HG03139 (cell line): ENCODE results near the gene TBC1D16.
"Not testable (repeated sequence)": the region's sequence is repeated elsewhere in the genome, so short reads cannot be mapped to it uniquely, and the experiment has no call there.

Experiments
- ATAC-seq: cut with Tn5 transposase; IDR thresholded peaks from one replicate; pipeline ENCODE4 v1.9.1; 2021; ENCODE audit not compliant: unreplicated experiment

The TBC1D16 gene

DNA sequence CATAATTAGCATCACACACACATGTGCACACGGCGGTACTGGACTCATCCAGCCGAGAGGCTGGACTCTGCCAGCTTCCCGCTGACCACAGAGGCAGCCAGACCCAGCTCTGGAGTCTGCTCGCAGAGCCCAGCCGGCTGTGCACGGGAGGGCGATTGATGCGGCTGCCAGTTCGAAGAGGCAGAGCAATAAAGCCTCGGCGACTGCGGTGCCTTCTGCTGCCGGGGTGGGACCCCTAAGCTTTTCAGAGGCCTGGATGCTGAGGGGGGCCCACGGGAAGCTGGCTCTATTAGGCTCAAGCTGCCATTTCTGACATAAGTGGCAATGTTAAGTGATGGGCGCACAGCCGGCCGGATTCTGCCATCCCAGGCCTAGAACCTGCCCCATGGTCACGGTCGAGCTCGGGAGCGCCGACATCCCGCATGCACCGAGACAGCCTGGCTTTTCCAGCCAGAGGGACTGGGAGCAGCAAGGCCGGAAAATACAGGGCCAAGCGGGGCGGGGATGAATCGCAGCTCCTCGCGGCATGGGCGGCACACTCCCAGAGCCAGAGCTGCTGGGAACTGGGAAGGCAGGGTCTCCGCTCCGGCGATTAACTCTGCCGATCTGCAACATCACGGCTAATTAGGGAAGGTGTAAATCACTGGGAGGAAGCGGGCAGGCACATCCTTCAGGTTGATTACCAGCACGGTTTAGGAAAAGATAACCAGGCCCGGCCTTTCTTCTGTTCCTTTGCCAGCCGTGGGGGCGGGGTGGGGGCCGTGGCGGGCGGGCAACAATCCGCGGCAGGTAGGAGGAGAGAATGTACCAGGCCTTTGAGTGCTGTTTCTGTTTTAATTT lies 57.7 kb downstream of the TBC1D16 start:
- no peak for ATAC-seq

DNA sequence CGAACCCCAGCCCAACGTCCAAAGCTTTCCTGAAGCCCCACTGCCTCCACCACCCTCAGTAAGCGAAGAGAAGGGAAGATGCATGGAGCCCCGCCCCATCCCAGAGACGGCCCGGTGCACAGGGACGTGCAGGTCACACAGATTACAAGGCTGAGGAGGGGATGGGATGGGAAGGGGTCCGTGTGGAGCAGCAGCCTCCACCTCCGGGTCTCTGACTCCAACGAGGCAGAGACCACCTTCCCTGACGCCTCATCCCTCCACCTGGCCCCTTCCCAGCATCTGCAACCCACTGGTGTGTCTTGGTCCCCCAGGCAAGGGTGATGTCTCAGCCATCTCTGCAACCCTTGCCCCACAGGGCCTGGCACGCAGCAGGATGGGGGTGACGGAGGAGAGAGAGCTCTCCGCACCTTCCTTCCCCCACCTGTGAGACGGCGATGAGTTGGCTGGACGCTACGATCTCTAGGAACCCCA lies 58.5 kb downstream of the TBC1D16 start:
- ATAC-seq: no peak

DNA sequence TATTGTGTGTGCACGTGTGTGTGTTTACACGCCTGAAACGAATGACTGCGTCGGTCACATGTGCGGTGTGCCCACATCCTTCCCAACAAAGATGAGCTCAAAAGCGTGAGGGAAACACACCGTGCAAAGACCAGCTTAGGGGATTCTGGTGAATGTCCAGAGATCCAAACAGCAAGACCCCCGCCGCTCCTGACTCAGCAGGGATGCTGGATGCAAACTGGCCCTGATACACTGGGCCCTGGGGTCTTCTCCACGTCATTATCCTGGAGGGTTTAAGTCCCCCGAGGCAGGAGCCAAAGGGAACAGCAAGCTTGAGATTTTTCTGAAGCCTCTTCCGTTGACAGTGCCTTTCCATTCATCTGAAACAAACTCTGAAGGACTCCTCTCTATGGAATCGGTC lies 59.2 kb downstream of the TBC1D16 start:
- no peak for ATAC-seq

DNA sequence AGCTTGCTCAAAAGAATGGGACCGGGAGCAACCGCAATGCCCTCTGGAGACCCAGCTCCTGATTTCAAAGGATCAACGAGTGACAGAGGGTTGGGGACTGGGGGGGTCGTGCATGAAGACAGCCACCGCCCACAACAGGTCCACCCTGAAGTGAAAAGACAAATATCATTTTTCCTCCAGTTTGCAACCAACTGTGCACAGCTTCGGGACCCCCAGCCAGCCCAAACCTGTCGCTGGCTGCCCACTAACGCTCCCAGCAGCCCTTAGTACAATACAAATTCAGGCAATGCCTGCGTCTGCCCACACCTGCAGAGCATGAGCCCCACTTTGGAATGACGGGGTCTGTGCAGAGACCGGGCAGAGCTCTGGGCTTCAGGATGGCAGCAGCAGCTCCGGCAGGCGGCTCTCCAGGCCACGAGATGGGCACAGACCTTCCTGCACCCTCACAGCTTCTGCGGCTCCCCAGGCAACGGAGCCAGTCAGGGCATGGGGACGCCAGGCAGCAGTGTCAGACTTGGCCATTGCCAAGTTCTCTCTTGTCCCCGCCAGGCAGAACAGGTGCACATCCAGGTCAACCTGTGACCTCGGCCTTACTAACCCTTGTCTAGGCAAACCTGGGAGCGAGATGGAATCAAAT lies 60.1 kb downstream of the TBC1D16 start:
- no peak for ATAC-seq

DNA sequence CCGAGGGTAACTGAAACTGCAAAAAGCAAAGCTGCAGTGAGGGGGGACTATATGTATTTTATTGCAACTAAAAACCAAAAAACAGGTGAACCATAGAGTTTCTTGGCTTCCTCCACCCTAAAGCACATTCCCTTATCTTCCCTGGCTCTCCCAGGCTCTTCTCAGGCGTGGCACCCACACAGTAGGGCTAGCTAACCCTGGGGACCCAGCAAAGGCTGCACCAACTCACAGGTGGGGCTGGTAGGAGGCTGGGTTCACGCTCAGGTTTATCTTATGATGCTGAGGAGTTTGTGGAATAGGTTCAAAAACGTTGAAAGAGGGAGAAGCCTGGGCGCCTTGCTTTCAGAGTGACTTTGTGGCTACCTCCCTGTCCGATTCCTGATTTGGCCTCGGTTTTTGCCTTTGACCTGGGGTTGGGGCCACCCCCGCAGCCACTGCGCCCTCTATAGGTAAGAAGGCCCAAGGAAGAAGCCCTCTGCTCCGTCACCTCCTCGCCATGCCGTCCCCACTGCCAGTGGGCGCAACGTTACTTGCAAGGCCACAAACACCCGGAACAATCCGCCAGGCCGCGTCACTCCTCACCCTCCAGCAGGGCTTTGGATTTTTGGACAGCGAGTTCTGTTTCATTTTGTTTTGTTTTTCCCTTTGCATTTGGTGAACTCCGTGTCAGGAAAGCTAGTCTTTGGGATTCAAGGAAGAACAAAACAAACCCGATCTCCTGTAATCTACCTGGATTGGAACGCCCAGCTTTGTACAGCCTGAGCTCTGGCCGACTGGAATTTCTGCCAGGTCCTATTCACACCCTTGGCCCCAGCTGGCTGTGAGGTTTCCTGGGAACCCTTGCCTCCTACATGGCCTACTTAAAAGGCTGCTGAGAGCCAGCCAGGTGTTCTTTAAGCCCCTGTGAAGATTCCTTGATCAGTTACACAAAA lies 60.8 kb downstream of the TBC1D16 start:
- ATAC-seq: no peak

DNA sequence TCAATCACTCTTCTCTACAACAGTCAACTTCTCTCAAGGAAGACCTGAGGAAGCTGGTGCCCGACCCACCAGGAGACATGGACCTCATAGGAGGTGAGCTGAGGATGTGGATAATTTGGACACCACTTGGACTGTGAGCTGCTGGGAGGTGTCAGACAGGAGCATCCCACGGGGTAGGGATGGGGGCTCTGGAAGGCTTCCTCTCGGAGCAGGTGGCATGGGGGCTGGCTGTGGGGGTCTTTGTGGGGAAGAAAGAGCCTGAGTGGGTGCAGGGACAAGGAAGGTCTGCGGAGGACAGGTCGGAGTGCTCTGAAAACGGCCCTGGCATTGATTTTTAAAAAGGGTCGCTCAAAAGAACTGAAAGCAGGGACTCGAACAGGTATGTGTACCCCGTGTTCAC lies 64.0 kb downstream of the TBC1D16 start:
- no peak for ATAC-seq

DNA sequence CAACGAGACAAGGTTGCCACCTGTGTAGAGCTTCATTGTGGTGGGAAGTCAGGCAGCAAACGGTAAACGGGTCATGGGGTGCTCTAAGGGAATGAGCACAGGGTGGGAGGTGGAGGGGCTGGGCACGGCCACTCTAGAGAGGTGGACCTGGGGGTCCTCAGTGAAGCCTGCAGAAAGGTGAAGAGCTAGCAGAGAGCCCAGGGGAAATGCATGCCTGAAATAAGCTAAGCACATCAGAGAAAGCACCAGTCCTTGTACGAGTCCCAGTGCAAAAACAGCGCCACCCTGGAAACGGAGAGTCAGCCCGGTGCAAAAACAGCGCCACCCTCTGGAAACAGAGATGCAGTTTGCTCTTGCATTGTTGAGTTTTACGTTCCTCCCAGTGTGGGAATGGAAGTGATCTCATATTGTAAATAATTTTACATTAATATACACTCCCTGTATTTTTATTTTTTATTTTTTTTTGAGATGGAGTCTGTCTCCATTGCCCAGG lies 65.0 kb downstream of the TBC1D16 start:
- ATAC-seq: no peak

DNA sequence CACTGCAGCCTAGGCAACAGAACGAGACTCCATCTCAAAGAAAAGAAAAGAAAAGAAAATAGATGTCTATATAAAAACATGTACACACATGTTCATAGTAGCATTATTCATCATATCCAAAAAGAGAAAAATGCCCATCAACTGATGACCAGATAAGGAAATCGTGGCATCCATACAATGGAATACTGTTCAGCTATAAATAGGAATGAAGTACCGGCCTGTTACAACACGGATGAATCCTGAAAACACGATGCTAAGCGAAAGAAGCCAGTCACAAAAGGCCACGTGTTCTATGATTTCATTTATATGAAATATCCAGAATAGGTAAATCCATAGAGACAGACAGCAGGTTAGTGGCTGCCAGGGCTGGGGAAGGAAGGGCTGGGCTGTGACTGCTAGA lies 65.8 kb downstream of the TBC1D16 start:
- no peak for ATAC-seq

DNA sequence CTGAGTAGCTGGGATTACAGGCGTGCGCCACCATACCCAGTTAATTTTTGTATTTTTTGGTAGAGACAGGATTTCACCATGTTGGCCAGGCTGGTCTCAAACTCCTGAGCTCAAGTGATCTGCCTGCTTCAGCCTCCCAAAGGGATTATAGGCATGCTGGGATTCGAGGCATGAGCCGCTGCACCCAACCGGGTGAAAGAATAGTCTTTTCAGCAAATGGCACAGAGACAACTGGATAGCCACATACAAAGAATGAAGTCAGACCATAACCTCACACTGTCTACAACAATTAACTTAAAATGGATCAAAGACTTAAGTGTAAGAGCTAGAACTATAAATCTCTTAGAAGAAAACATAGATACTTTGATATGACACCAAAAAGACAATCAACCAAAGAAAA lies 67.6 kb downstream of the TBC1D16 start:
- no peak for ATAC-seq

DNA sequence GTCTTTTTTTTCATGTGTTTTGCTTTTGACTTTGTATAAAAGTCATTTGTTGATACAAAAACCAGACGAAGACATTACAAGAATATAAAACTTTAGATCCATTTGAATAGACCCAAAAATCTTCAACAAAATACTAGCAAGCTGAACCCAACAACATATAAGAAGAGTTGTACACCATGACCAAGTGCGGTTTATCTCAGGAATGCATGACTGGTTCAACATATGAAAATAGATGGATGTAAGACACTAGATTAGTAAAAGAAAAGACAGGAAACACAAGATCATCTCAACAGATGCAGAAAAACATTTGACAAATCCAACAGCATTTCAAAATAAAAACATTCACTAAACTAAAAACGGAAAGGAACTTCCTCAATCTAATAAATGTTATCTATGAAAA lies 69.0 kb downstream of the TBC1D16 start:
- ATAC-seq: no peak

DNA sequence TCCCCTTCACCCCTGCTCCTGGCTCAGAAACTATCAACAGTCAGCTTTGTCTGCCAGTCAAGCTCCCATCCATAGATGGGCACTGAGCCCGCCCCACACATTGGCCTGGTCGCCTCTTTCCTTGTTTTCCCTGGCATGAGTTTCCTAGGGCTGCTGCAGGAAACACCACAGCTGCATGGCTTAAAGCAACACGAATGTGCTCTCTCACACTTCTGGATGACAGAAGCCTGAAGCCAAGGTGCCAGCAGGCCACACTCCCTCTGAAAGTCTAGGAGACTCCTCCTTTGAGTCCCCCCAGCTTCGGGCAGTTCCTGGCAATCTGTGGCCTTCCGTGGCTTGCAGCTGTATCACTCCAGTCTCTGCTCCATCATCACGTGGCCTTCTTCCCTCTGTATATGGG lies 69.9 kb downstream of the TBC1D16 start:
- no peak for ATAC-seq

DNA sequence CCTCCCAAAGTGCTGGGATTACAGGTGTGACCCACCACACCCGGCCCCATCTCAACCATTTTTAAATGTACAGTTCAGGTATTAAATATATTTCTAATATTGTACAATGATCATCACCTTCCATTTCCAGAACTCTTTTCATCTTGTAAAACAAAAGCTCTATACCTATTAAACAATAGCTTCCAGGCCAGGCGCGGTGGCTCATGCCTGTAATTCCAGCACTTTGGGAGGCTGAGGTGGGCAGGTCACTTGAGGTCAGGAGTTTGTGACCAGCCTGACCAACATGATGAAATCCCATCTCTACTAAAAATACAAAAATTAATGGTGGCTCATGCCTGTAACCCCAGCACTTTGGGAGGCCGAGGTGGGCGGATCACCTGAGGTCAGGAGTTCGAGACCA lies 73.2 kb downstream of the TBC1D16 start:
- ATAC-seq: not testable (repeated sequence)

DNA sequence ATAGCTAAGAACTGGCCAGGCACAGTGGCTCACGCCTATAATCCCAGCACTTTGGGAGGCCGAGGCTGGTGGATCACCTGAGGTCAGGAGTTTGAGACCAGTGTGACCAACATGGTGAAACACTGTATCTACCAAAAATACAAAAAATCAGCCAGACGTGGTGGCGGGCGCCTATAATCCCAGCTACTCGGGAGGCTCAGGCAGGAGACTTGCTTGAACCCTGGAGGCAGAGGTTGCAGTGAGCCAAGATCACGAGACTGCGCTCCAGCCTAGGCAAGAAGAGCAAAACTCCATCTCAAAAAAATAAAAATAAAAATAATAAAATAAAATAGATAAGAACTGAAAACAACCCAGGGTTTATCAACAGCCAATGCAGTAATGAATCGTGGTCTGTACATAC lies 74.1 kb downstream of the TBC1D16 start:
- not testable (repeated sequence) for ATAC-seq

DNA sequence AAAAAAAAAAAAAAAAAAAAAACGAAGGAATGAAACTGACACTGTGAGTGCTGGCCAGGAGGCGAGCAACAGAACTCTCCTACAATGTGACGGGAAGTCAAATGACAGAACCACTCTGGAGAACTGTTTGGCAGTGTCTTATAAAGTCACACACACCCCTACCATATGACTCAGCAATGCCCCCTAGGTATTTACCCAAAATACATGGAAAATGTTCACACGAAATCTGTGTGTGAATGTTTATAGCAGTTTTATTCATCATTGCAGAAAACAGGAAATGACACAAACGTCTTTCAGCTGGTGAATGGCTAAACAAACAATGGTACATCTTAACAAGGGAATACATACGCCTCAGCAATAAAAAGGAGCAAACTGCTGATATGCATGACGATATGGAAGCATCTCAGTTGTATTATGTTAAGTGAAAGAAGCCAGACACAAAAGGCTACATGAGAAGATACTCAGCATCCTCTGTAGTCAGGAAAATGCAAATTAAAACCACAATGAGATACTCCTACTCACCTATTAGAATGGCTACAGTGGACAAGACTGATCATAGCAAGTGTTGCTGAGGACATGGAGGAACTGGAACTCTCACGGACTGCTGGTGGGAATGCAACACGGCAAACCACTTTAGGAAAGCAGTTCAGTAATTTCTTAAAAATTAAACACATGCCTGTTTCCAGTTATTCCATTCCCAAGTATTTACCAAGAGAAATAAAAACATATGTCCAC lies 74.7 kb downstream of the TBC1D16 start:
- ATAC-seq: no peak

DNA sequence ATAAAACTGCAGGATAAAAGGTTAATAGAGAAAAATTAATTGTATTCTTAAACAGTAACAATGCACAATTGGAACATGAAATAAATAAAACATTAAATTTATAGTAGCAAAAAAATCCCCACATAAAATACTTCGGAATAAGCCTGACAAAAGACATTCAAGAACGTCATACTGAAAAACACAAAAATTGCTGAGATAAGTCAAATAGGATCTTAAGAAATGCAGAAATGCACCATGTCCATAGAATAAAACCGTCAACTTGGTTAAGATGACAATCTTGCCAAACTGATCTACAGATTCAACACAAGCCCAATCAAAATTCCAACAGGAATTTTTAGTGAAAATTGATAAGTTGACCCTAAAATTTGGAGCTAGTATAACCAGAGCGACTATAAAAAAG lies 76.6 kb downstream of the TBC1D16 start:
- ATAC-seq: no peak

DNA sequence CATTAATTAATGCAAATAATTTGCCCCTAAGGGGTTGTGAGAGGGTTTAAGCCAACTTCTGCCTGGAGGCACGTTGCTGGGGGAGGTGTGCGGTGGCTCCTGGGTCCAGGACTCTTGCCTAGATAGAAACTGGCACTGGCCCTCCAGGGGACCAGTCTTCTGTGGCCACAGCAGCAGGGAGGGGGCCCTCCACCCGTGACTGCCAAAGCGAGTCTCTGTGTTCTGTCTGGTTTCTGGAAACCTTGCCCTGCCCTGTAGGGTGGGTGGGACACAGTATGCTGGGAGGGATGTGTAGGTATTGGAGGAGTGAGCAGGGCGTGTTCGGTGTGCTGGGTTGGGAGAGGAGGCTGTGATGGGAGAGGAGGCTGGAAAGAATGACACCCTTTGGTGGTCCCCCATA lies 78.8 kb downstream of the TBC1D16 start:
- ATAC-seq: no peak

DNA sequence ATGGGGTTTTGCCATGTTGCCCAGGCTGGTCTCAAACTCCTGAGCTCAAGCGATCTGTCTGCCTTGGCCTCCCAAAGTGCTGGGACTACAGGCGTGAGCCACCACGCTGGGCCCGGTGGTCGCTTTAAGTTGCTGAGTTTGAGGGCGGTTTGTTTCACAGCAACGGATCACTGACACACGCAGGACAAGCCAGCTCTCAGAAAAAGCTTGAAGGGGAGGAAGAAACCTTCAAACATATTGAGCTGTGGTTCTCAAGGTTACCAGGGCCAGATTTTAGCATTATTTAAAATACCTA lies 79.3 kb downstream of the TBC1D16 start:
- not testable (repeated sequence) for ATAC-seq

DNA sequence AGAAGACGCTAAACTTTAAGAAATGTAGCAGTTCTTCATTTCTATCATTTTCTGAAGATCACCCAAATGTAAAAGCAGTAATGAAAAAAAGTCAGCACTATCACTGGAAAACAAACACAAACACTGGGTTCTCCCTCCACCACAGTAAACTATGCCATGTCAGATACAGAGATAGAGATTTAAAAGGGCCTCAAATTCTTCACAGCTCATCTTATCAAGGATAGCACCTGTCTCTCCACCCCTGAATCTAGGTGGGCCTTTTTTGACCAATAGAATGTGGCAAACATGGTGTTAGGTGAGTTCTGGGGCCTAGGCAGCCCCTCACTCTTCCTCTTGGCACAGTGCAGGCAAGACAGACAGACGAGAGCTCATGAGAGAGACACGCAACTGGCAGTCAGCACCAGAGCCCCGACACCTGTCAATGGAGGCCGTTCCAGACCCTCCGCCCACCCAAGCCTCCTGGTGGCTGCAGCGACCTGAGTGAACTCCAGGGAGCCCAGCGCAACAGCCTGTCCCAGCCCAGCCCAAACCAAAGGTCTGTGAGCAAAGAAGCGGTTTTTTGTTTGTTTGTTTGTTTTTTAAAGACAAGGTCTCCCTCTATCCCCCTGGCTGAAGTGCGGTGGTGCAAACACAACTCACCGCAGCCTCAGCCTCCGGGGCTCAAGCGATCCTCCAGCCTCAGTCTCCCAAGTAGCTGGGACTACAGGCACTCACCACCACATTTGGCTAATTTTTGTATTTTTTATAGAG lies 79.8 kb downstream of the TBC1D16 start:
- ATAC-seq: no peak

DNA sequence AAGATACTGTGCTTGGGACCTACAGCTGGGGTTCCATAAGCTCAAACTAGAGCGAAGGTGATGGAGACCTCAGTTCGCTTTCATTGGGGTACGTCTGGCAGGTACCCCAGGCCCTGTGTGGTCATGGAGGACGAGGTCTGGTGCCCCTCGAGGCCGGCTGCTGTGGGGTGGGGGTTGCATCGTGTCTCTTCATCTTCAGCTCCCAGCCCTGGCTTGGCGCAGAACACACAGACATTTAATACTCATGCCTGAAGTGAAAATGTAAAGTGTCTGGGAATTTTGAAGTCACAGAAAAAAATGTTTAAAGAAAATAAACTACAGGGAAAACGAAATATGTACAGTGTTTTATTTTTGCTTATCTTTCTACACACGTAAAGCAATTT lies 80.5 kb downstream of the TBC1D16 start:
- ATAC-seq: no peak
